Endothelial cell of umbilical vein (primary cell): ENCODE results near the gene TK2.

Experiments
- EZH2 ChIP-seq: IDR thresholded peaks from 2 replicates; pipeline ENCODE4 v1.6.1; 2012; ENCODE audit warnings: borderline replicate concordance, low read depth, mild to moderate bottlenecking, moderate library complexity, low read length, inconsistent platforms; ENCODE audit not compliant: severe bottlenecking
- FOS ChIP-seq: IDR thresholded peaks from 2 replicates; pipeline ENCODE4 v1.6.1; 2011; ENCODE audit warnings: mild to moderate bottlenecking, low read length, moderate library complexity, borderline replicate concordance; ENCODE audit not compliant: insufficient read depth
- GATA2 ChIP-seq: IDR thresholded peaks from 2 replicates; pipeline ENCODE4 v1.7.0; 2011; ENCODE audit warnings: low read depth, mild to moderate bottlenecking, moderate library complexity, mixed read lengths, low read length; ENCODE audit not compliant: insufficient read length, insufficient read depth
- JUN ChIP-seq: IDR thresholded peaks from 2 replicates; pipeline ENCODE4 v1.6.1; 2011; ENCODE audit warnings: borderline replicate concordance, low read depth; ENCODE audit not compliant: insufficient read length, insufficient read depth
- MYC ChIP-seq: IDR thresholded peaks from one replicate; pipeline ENCODE4 v1.6.1; 2011; ENCODE audit warnings: mild to moderate bottlenecking, low read depth, low read length
- POLR2A ChIP-seq: IDR thresholded peaks from 2 replicates; pipeline ENCODE4 v1.6.1; 2012; ENCODE audit warnings: low read depth, mild to moderate bottlenecking, control low read depth, low read length
- POLR2AphosphoS5 ChIP-seq: IDR thresholded peaks from 2 replicates; pipeline ENCODE4 v1.6.1; 2012; ENCODE audit warnings: low read depth, mild to moderate bottlenecking, control low read depth, low read length, moderate library complexity; ENCODE audit not compliant: insufficient read depth
- TF ChIP-seq, protein P1 (sequence below), 2 donors: IDR thresholded peaks; 1 replicate in 1 of 2; 2 replicates in 1 of 2; pipeline ENCODE4 v1.5.1; 2011; ENCODE audit warnings: low read length in 2 of 2, mild to moderate bottlenecking in 2 of 2, moderate library complexity in 2 of 2, control low read depth in 1 of 2, inconsistent platforms in 1 of 2, low read depth in 1 of 2; ENCODE audit not compliant: insufficient read depth in 1 of 2; ENCODE audit errors: extremely low read depth in 1 of 2
- TF ChIP-seq, protein P2 (sequence below): IDR thresholded peaks from 2 replicates; pipeline ENCODE4 v1.6.1; 2011; ENCODE audit not compliant: insufficient read depth, insufficient read length

- TF ChIP-seq GATA2 (no peak), EZH2 (no peak), POLR2AphosphoS5 (no peak), MYC (no peak), POLR2A (no peak), FOS (no peak), JUN (no peak)
- TF ChIP-seq, protein P1, sequence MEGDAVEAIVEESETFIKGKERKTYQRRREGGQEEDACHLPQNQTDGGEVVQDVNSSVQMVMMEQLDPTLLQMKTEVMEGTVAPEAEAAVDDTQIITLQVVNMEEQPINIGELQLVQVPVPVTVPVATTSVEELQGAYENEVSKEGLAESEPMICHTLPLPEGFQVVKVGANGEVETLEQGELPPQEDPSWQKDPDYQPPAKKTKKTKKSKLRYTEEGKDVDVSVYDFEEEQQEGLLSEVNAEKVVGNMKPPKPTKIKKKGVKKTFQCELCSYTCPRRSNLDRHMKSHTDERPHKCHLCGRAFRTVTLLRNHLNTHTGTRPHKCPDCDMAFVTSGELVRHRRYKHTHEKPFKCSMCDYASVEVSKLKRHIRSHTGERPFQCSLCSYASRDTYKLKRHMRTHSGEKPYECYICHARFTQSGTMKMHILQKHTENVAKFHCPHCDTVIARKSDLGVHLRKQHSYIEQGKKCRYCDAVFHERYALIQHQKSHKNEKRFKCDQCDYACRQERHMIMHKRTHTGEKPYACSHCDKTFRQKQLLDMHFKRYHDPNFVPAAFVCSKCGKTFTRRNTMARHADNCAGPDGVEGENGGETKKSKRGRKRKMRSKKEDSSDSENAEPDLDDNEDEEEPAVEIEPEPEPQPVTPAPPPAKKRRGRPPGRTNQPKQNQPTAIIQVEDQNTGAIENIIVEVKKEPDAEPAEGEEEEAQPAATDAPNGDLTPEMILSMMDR (IDR thresholded peaks at IDR 0.05; ENCODE audit: extremely low read depth in 1 of 2, insufficient read depth in 1 of 2, low read depth in 1 of 2, low read length in 2 of 2) = no peak
- TF ChIP-seq, protein P2, sequence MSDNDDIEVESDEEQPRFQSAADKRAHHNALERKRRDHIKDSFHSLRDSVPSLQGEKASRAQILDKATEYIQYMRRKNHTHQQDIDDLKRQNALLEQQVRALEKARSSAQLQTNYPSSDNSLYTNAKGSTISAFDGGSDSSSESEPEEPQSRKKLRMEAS = no peak
Measured at GRCh38 chr16:66536525-66536924, 13.4 kb downstream of the TK2 start.
